Stimulated activated CD8-positive, alpha-beta memory T cell treated with anti-CD3 and anti-CD28 coated beads, Interleukin-15, amount 100 ng/mL, for 48 hours (primary cell): Measurements from ENCODE around the gene DCLRE1B.

ENCODE experiments used
- DNase-seq, 2 donors: peaks; one replicate each; pipeline ENCODE4 v3.0.0-alpha.2; 2020; ENCODE audit warnings: low read depth in 2 of 2

Gene DCLRE1B

GRCh38 chr1:113928187-113928930 lies 23.2 kb downstream of the DCLRE1B start:
- no peak for DNase-seq

- peak; percentile 88 for DNase-seq
These were observed 24.0 kb downstream of the DCLRE1B start, which contains the start of gene HIPK1 for GRCh38 chr1:113928941-113929749. Gene HIPK1 (plus strand): TSS chr1:113929324.

- peak; percentile 36 to 48 for DNase-seq
These were observed 24.8 kb downstream of the DCLRE1B start for GRCh38 chr1:113929750-113930498.

GRCh38 chr1:113930499-113931161 lies 25.5 kb downstream of the DCLRE1B start:
- peak; percentile 66 to 68 for DNase-seq

GRCh38 chr1:113931451-113931851 lies 26.3 kb downstream of the DCLRE1B start:
- DNase-seq, result no peak

GRCh38 chr1:113934006-113934405 lies 28.9 kb downstream of the DCLRE1B start:
- DNase-seq, result no peak

- DNase-seq, result no peak
These were observed 29.5 kb downstream of the DCLRE1B start for GRCh38 chr1:113934511-113935055.

GRCh38 chr1:113935176-113935575 lies 30.1 kb downstream of the DCLRE1B start:
- DNase-seq, result no peak

GRCh38 chr1:113935970-113936369 lies 30.8 kb downstream of the DCLRE1B start:
- DNase-seq, result no peak

GRCh38 chr1:113937146-113937545 lies 32.0 kb downstream of the DCLRE1B start:
- no peak for DNase-seq

- no peak for DNase-seq
These were observed 33.1 kb downstream of the DCLRE1B start for GRCh38 chr1:113938192-113938591.

GRCh38 chr1:113940365-113941244 lies 35.5 kb downstream of the DCLRE1B start:
- peak; percentile 52 to 59 for DNase-seq

GRCh38 chr1:113941245-113941559 lies 36.1 kb downstream of the DCLRE1B start:
- DNase-seq, result no peak

- no peak for DNase-seq
These were observed 37.4 kb downstream of the DCLRE1B start for GRCh38 chr1:113942527-113942926.

GRCh38 chr1:113943028-113943811 lies 38.1 kb downstream of the DCLRE1B start:
- DNase-seq, result no peak

- no peak for DNase-seq
These were observed 40.2 kb downstream of the DCLRE1B start for GRCh38 chr1:113945329-113945728.

- no peak for DNase-seq
These were observed 41.0 kb downstream of the DCLRE1B start for GRCh38 chr1:113946112-113946511.

- no peak for DNase-seq
These were observed 41.7 kb downstream of the DCLRE1B start for GRCh38 chr1:113946678-113947387.
